ENCODE results near the gene RPL11.
"Not testable (repeated sequence)": the region's sequence is repeated elsewhere in the genome, so short reads cannot be mapped to it uniquely, and the experiment has no call there.

RPL11 gene

DNA sequence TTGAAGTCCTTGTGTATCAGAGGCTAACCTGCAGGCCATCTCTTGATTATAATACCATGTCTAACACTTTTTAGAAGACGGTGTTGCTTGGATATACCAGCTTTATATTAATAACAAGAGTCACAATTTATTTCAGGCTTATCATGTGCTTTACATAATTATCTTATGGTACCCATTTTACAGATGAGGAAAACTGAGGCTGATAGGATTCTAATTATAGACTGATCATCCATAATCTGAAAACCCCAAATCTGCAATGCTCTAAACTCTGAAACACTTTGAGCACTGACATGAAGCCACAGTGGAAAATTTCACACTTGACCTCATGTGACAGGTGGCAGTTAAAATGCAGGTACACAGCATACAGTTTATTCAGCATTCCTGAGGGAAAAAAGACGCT lies 7.2 kb upstream of the RPL11 start:
- DNase-seq, result no peak

GRCh38 chr1:23685197-23685596 lies 6.4 kb upstream of the RPL11 start:
- not testable (repeated sequence) for DNase-seq

DNA sequence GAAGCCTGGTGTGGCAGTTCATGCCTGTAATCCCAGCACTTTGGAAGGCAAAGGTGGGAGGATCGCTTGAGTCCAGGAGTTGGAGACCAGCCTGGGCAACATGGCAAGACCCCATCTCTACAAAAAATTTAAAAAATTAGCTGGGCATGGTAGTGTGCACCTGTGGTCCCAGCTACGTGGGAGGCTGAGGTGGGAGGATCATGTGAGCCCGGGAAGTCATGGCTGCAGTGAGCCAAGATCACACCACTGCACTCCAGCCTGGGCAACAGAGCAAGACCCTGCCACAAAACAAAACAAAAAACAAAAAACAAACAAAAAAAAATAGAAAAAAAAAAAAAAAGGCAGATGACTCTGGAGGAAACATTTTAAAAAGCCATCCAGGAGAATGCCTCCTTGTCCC lies 3.9 kb upstream of the RPL11 start:
- not testable (repeated sequence) for DNase-seq

DNA sequence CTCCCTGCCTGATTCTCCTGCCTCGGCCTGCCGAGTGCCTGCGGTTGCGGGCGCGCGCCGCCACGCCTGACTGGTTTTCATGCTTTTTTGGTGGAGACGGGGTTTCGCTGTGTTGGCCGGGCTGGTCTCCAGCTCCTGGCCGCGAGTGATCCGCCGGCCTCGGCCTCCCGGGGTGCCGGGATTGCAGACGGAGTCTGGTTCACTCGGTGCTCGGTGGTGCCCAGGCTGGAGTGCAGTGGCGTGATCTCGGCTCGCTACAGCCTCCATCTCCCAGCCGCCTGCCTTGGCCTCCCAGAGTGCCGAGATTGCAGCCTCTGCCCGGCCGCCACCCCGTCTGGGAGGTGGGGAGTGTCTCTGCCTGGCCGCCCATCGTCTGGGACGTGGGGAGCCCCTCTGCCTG lies 3.3 kb upstream of the RPL11 start:
- not testable (repeated sequence) for DNase-seq

DNA sequence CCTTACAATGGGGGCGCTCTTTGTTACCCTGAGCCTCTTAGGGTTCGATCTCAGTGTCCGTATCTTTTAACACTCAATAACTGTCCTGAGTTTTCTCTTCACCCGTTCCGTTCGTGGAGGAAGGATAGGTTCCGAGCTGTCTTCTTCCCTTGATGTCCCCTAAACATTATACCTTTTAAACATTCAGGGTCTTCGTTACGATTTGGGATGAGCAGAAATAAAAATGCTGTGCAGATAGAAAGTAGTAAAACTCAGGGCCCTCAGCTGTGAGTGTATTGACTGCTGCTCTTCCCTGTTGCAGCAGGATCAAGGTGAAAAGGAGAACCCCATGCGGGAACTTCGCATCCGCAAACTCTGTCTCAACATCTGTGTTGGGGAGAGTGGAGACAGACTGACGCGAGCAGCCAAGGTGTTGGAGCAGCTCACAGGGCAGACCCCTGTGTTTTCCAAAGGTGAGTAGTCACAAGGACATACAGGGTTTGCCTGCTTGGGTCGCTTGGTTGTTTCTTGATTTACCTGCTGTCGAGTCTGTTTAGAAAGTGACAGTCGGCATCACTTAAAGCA lies 784 bp downstream of the RPL11 start:
- no peak for DNase-seq

DNA sequence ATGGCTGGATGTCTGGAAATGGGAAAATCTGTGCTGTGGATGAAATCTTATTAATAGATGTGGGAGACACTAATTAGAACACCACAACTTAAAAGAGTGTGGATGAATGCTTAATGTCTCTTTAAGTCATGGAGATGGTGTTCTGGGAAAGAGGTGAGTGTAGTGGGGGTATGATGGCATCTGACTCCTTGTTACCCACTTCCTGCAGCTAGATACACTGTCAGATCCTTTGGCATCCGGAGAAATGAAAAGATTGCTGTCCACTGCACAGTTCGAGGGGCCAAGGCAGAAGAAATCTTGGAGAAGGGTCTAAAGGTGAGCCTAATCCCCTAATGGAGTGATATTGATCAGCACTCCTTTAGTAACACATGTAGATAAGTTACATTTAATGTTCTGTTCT lies 2.0 kb downstream of the RPL11 start:
- no peak for DNase-seq

DNA sequence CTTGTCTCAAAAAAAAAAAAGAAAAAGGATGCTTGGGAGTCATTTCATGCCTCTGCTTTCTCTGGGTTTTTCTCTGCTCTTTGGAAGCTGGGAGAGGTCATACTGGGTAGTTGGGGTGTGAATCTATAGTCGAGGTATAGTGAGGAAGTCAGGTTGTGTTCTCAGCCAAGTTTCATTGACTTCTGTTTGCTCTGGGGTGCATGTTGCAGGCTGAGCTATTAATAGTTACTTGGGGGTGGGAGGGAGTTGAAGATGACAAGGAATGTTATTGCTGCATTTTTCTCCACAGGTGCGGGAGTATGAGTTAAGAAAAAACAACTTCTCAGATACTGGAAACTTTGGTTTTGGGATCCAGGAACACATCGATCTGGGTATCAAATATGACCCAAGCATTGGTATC lies 2.8 kb downstream of the RPL11 start:
- DNase-seq, result peak in 2 of 56 donors; percentile 1 to 7

DNA sequence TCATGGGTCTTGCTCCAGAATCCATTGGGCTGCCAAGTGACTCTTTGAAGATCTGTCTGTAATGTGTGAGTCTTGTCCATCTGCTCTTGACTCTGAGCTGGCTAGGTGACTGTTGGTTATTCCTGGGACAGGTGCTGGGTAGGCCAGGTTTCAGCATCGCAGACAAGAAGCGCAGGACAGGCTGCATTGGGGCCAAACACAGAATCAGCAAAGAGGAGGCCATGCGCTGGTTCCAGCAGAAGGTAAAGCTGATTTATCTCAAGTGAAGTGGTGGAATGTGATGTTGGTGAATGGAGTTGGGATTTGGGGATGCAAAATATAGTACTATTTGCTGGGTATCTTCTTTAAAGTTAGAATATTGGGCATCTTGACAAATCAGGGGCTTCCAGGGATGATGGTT lies 4.1 kb downstream of the RPL11 start:
- DNase-seq, result no peak

GRCh38 chr1:23696335-23696989 lies 4.9 kb downstream of the RPL11 start:
- no peak for DNase-seq

GRCh38 chr1:23698466-23698865 lies 6.9 kb downstream of the RPL11 start:
- no peak for DNase-seq

- no peak for DNase-seq
Measured at GRCh38 chr1:23699280-23700179, 7.9 kb downstream of the RPL11 start.

DNA sequence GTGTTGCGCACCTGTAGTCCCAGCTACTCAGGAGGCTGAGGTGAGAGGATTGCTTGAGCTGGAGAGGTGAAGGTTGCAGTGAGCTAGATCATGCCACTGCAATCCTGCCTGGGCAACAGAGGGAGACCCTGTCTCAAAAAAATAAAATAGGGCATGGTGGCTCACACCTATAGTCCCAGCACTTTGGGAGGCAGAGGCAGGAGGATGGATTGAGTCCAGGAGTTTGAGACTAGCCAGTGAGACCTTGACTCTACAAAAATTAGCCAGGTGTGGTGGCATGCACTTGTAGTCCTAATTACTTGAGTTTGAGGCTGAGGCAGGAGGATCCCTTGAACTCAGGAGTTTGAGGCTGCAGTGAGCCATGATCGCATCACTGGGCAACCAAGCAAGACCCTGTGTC lies 9.7 kb downstream of the RPL11 start:
- DNase-seq, result no peak

GRCh38 chr1:23701996-23702395 lies 10.4 kb downstream of the RPL11 start:
- no peak for DNase-seq

DNA sequence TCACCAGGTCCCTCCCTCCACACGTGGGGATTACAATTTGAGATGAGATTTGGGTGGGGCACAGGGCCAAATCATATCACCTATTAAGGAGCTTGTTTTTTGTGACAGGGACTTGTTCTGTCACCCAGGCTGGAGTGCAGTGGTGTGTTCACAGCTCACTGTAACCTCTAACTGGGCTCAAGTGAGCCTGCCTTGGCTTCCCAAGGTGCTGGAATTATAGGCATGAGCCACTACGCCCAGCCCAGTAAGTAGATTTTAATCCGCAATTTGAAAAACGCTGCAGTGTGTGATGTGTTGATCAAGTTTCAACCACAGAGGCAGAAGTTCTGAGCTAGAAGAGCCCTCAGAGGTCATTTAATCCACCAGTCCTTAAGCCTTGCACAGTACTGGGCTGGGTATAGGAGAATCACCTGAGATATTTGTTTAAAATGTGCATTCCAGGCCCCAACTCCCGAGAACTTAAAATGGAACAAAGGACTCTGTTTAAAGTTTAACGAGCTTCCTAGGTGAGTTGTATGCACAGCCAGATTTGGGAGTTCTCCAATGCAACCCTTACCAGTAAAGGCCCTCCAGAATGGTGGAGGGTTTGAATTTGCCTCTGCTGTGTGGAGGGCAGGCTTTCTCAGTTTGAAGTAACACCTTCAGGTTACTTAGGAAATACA lies 13.4 kb downstream of the RPL11 start:
- DNase-seq, result no peak

DNA sequence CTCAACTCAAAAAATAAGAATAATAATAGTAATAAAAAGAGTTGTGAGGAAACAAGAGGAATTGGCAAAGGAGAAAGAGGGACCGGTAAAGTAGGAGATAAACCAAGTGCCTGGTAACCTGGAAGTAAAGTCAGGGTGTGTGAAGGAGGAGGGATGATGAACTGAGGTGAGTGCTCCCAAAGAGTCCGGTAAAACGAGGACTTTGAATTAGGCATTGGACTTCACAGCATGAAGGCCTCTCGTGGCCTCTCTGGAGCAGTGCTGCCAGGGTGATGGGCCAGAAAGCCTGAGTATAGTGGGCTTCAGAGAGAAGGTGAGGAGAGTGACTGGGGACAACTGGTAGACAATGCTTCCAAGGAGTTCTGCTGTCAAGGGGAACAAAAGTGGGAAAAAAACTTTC lies 17.6 kb downstream of the RPL11 start:
- DNase-seq, result no peak

DNA sequence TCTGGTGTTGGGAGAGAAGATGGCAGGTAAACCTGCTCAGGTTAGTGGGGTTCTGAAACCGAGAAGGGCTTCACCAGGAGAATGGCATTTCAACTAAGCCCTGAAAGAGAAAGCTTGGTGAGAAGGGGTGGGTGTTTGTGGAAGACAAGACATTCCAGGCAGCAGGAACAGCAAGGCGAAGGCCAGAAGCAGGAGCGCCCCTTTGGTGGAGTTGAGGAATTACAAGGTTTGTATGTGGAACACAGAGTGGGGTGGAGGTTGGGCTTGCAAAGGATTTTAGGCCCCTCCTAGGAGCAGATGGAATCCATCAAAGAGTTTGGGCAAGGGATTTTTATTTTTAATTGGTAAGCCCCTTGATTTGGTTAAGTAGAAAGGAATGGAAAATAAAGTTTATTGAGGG lies 26.9 kb downstream of the RPL11 start:
- DNase-seq, result no peak

DNA sequence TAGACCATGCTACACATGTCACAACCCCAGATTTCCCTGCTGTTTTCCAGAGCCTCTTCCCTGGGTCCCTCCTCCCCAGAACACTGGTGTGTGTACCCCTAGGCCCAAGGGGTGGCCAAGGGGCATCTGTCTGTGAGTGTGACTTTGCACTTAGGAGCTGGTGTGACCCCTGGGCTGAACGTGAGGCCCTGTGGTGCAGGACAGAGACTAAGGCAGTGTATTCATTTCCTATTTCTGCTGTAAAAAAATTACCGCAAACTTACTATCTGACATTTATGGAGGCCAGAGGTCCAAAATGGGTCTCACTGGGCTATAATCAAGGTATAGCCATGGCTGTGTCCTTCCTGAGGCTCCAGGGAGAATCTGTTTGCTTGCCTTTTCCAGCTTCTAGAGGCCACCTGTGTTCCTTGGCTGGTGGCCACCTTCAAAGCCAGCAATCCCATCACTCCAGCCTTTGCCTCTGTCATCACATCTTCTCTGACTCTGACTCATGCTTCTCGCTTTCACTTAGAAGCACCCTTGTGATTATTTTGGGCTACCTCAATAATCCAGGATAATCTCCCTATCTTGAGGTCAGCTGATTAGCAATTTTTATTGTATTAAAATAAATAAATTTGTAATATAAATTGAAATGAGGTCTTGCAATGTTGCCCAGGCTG lies 27.7 kb downstream of the RPL11 start:
- DNase-seq, result no peak

DNA sequence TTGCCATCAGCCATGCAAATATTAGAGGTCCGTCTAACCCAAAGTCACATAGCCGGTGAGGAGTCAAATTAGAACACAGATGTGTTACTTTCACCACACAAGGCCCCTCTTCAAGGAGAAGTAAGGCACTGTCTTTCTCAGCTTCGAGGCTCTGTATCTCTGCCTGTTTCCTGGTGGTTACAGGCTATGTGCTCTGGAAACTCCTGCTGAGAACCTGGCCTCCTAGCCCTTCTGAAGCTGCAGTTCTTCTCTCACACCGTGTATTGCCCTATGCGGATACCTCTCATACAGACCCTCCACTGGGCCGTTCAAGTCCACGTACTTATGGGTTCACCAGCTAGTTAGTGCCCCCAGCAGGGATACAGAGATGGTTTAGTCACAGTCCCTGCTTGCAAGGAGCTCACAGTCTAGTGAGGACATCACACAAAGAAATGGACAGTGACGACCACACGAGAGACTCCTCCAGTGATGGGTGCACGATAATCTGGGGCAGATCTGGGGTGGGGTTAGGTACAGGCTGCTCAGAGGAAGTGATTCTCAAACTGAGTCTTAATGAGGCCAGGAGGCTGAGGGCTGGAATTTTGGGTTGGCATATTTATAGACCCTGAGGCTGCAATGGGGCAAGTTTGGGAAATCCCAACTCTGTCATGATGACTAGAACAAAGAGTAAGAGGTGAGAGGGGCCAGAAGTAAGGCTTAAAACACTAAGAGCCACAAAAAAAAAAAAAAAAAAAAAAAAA lies 28.8 kb downstream of the RPL11 start:
- DNase-seq, result no peak

GRCh38 chr1:23722652-23723051 lies 31.0 kb downstream of the RPL11 start:
- DNase-seq, result no peak

DNA sequence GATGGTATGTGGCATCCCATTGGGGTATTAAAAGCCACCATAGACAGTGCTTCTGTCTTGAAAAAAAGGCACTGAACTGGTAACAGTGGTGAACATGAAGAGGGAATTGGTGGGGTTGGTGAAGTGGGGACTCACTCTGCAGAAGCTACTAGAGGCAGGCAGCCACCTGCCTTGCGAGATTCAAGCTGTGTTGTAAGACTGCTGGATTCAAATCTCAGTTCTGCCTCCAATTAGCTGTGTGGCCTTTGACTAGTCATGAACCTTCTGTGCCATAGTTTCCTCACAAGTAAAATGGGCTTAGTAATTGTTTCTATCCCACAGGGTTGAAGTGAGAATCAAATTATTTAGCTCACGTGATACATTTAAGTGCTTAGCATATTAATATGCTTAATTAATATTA lies 35.1 kb downstream of the RPL11 start:
- no peak for DNase-seq

- DNase-seq, result peak in 15 of 56 donors; percentile 5 to 41 (median 10)
Measured at GRCh38 chr1:23727362-23727811, 35.8 kb downstream of the RPL11 start.
